PC-3 (cell line): ENCODE measurements around the gene NOL4L.

Source experiments
- EZH2 ChIP-seq: fragments of 300-600 bp; sonication (generic); IDR thresholded peaks from one replicate; pipeline ENCODE4 v1.6.1; 2017; ENCODE audit warnings: antibody characterized with exemption, mild to moderate bottlenecking, low read length; ENCODE audit not compliant: unreplicated experiment
- TF ChIP-seq, protein P1 (sequence below): fragments of 300-600 bp; sonication (generic); conservative IDR thresholded peaks from 2 replicates; pipeline ENCODE4 v1.5.1; 2017; ENCODE audit warnings: antibody characterized with exemption, low read depth, mild to moderate bottlenecking, low read length

GRCh38 chr20:32490942-32491763, 94.0 kb downstream of the NOL4L start:
- no peak for TF ChIP-seq EZH2
- TF ChIP-seq, protein P1, sequence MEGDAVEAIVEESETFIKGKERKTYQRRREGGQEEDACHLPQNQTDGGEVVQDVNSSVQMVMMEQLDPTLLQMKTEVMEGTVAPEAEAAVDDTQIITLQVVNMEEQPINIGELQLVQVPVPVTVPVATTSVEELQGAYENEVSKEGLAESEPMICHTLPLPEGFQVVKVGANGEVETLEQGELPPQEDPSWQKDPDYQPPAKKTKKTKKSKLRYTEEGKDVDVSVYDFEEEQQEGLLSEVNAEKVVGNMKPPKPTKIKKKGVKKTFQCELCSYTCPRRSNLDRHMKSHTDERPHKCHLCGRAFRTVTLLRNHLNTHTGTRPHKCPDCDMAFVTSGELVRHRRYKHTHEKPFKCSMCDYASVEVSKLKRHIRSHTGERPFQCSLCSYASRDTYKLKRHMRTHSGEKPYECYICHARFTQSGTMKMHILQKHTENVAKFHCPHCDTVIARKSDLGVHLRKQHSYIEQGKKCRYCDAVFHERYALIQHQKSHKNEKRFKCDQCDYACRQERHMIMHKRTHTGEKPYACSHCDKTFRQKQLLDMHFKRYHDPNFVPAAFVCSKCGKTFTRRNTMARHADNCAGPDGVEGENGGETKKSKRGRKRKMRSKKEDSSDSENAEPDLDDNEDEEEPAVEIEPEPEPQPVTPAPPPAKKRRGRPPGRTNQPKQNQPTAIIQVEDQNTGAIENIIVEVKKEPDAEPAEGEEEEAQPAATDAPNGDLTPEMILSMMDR: no peak
